ENCODE measurements around the gene SARDH.

The SARDH gene

GRCh38 chr9:133685653-133686609 lies 52.2 kb downstream of the SARDH start:
- H3K27ac ChIP-seq (ENCODE audit: low read depth, low read length, severe bottlenecking): no peak overlapping the region
- H3K9me3 ChIP-seq (ENCODE audit: control insufficient read depth, low read length): no peaks in the 10 kb centered on the region
- H3K4me1 ChIP-seq (ENCODE audit: control insufficient read depth, insufficient read depth, low read length, poor library complexity, severe bottlenecking): peaks cover 43% of the 10 kb centered on the region
- 95% methylated on average over 11 to 13 of the region's 18 CpGs for WGBS, 2 experiments (ENCODE audit: insufficient coverage in 2 of 2)
- no peaks in the 10 kb centered on the region for H3K36me3 ChIP-seq (ENCODE audit: control insufficient read depth, insufficient read depth, low read length)
- H3K4me3 ChIP-seq (ENCODE audit: extremely low read depth, insufficient read depth, low read length, poor library complexity, severe bottlenecking): no peak overlapping the region

DNA sequence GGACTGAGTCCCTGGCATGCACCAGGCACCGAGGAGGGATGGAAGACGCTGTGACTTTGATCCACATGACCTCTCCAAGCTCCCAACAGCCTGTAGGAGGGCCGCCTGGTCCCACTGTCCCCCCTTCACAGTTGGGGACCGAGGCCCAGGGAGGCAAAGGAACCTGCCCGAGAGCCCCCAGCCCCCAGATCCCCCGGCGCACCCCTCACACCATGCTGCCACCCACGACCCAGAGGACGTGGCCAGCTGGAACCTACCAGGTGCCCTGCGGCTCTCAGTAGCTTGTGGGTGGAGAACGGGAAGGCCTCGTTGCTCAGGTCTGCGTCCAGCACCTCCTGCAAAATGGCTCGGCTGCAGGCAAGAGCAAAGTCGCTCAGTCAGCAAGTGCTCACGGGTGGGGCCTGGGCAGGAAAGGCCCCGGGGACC lies 53.2 kb downstream of the SARDH start:
- peaks cover 33% of the 10 kb centered on the region for H3K4me1 ChIP-seq (ENCODE audit: control insufficient read depth, insufficient read depth, low read length, poor library complexity, severe bottlenecking)
- no peak overlapping the region for H3K4me3 ChIP-seq (ENCODE audit: extremely low read depth, insufficient read depth, low read length, poor library complexity, severe bottlenecking)
- H3K36me3 ChIP-seq (ENCODE audit: control insufficient read depth, insufficient read depth, low read length): no peaks in the 10 kb centered on the region
- no peaks in the 10 kb centered on the region for H3K9me3 ChIP-seq (ENCODE audit: control insufficient read depth, low read length)
- 94% methylated on average over 10 to 13 of the region's 17 CpGs for WGBS, 2 experiments (ENCODE audit: insufficient coverage in 2 of 2)
- no peak overlapping the region for H3K27ac ChIP-seq (ENCODE audit: low read depth, low read length, severe bottlenecking)

GRCh38 chr9:133684121-133684935 lies 53.8 kb downstream of the SARDH start:
- H3K36me3 ChIP-seq (ENCODE audit: control insufficient read depth, insufficient read depth, low read length): no peaks in the 10 kb centered on the region
- H3K4me3 ChIP-seq (ENCODE audit: extremely low read depth, insufficient read depth, low read length, poor library complexity, severe bottlenecking): no peak overlapping the region
- WGBS, 2 experiments (ENCODE audit: insufficient coverage in 2 of 2): 91% methylated on average over 22 to 23 of the region's 26 CpGs
- no peaks in the 10 kb centered on the region for H3K9me3 ChIP-seq (ENCODE audit: control insufficient read depth, low read length)
- H3K4me1 ChIP-seq (ENCODE audit: control insufficient read depth, insufficient read depth, low read length, poor library complexity, severe bottlenecking): peaks cover 30% of the 10 kb centered on the region
- H3K27ac ChIP-seq (ENCODE audit: low read depth, low read length, severe bottlenecking): peak overlapping the region; percentile 71

- 80 to 82% methylated on average over 14 to 18 of the region's 19 CpGs for WGBS, 2 experiments (ENCODE audit: insufficient coverage in 2 of 2)
- Histone ChIP-seq H3K27ac (ENCODE audit: low read depth, low read length, severe bottlenecking) (peak overlapping the region; percentile 71), H3K4me1 (ENCODE audit: control insufficient read depth, insufficient read depth, low read length, poor library complexity, severe bottlenecking) (peaks cover 27% of the 10 kb centered on the region), H3K9me3 (ENCODE audit: control insufficient read depth, low read length) (no peaks in the 10 kb centered on the region), H3K4me3 (ENCODE audit: extremely low read depth, insufficient read depth, low read length, poor library complexity, severe bottlenecking) (no peak overlapping the region), H3K36me3 (ENCODE audit: control insufficient read depth, insufficient read depth, low read length) (no peaks in the 10 kb centered on the region)
These were observed 54.5 kb downstream of the SARDH start for GRCh38 chr9:133683586-133684120.

DNA sequence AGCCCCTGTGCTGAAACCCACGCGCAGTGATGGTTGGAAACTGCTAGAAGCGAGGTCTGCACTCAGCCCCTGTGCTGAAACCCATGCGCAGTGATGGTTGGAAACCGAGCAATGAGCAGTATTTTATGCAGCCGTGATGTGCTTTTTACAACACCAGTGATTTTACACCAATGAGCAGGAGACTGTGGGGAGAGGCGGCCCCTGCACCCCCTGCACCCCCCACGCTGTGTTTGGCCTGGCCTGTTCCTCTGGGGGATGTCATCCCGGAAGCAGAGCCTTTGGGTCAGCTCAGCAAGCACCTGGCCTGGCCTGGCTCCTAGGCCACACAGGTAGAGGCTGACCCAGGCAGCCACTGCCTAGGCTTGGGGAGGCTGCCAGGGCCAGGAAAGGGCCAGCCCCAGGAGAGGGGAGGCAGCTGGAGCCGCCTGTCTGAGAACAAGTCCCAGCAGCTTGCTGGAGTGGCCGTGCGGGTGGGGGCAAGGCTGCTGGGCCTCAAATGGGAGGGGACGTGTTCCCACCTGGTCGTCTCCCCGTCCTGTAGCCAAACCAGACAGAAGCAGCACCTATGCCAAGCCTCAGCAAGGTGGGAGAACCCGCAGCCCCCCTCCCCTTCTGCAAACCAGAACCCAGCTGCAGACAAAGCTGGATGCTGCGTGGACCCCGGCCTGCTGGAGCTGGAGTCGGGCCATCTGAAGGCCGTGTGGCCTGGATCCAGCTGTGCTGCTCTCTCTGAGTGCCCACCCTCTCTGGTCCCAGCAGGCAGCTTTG lies 55.1 kb downstream of the SARDH start:
- peaks cover 26% of the 10 kb centered on the region for H3K4me1 ChIP-seq (ENCODE audit: control insufficient read depth, insufficient read depth, low read length, poor library complexity, severe bottlenecking)
- 92 to 93% methylated on average over 13 to 16 of the region's 20 CpGs for WGBS, 2 experiments (ENCODE audit: insufficient coverage in 2 of 2)
- peak overlapping the region; percentile 71 for H3K27ac ChIP-seq (ENCODE audit: low read depth, low read length, severe bottlenecking)
- H3K4me3 ChIP-seq (ENCODE audit: extremely low read depth, insufficient read depth, low read length, poor library complexity, severe bottlenecking): no peak overlapping the region
- no peaks in the 10 kb centered on the region for H3K36me3 ChIP-seq (ENCODE audit: control insufficient read depth, insufficient read depth, low read length)
- H3K9me3 ChIP-seq (ENCODE audit: control insufficient read depth, low read length): no peaks in the 10 kb centered on the region

GRCh38 chr9:133681658-133682306 lies 56.4 kb downstream of the SARDH start:
- Histone ChIP-seq H3K4me3 (ENCODE audit: extremely low read depth, insufficient read depth, low read length, poor library complexity, severe bottlenecking) (no peak overlapping the region), H3K4me1 (ENCODE audit: control insufficient read depth, insufficient read depth, low read length, poor library complexity, severe bottlenecking) (peaks cover 26% of the 10 kb centered on the region), H3K9me3 (ENCODE audit: control insufficient read depth, low read length) (no peaks in the 10 kb centered on the region), H3K27ac (ENCODE audit: low read depth, low read length, severe bottlenecking) (no peak overlapping the region), H3K36me3 (ENCODE audit: control insufficient read depth, insufficient read depth, low read length) (no peaks in the 10 kb centered on the region)
- WGBS, 2 experiments (ENCODE audit: insufficient coverage in 2 of 2): 96 to 97% methylated on average over 30 to 34 of the region's 35 CpGs

- Histone ChIP-seq H3K4me3 (ENCODE audit: extremely low read depth, insufficient read depth, low read length, poor library complexity, severe bottlenecking) (no peak overlapping the region), H3K27ac (ENCODE audit: low read depth, low read length, severe bottlenecking) (no peak overlapping the region), H3K4me1 (ENCODE audit: control insufficient read depth, insufficient read depth, low read length, poor library complexity, severe bottlenecking) (peaks cover 26% of the 10 kb centered on the region), H3K36me3 (ENCODE audit: control insufficient read depth, insufficient read depth, low read length) (no peaks in the 10 kb centered on the region), H3K9me3 (ENCODE audit: control insufficient read depth, low read length) (no peaks in the 10 kb centered on the region)
- WGBS, 2 experiments (ENCODE audit: insufficient coverage in 2 of 2): 93 to 94% methylated on average over 17 to 19 of the region's 20 CpGs
These were observed 57.0 kb downstream of the SARDH start for GRCh38 chr9:133680976-133681657.

DNA sequence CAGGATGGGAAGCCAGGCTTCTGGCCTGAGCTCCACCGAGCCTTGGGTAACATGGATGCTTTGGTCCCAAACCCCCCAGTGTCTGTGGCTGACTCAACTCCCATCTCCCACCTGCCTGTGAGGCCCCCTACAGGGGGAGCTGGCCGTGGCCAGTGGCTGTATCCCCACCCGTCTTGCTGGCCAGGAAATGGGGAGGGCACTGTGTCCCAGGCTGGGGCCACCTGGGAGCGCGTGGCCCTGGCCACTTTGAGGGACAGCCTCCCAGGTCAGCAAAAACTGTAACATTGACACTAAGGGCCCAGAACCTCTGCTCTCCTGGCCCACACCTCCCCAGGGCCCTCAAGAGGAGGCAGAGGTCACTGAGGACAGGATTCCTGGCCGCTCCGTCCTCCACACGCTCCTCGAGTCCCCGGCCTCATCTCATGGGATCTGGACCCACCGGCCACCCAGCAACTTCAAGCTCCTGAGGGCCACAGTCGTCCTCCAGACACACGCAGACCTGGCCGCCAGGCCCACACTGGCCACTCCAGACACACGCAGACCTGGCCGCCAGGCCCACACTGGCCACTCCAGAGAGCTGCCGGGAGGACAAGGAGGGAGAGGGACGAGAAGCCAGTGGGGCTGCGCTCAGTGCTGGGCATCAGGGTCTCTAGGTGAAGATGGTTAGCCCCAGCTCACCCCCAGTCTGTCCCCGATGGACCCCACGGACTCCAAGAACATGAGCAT lies 57.7 kb downstream of the SARDH start:
- H3K4me1 ChIP-seq (ENCODE audit: control insufficient read depth, insufficient read depth, low read length, poor library complexity, severe bottlenecking): peaks cover 26% of the 10 kb centered on the region

GRCh38 chr9:133679466-133680061 lies 58.6 kb downstream of the SARDH start:
- Histone ChIP-seq H3K36me3 (ENCODE audit: control insufficient read depth, insufficient read depth, low read length) (no peaks in the 10 kb centered on the region), H3K4me1 (ENCODE audit: control insufficient read depth, insufficient read depth, low read length, poor library complexity, severe bottlenecking) (peaks cover 23% of the 10 kb centered on the region), H3K4me3 (ENCODE audit: extremely low read depth, insufficient read depth, low read length, poor library complexity, severe bottlenecking) (no peak overlapping the region), H3K27ac (ENCODE audit: low read depth, low read length, severe bottlenecking) (no peak overlapping the region), H3K9me3 (ENCODE audit: control insufficient read depth, low read length) (no peaks in the 10 kb centered on the region)
- WGBS, 2 experiments (ENCODE audit: insufficient coverage in 2 of 2): 96% methylated on average over 27 to 31 of the region's 35 CpGs

More for the DNA sequence above, 57.7 kb downstream of the SARDH start:
- H3K36me3 ChIP-seq (ENCODE audit: control insufficient read depth, insufficient read depth, low read length): no peaks in the 10 kb centered on the region
- WGBS, 2 experiments (ENCODE audit: insufficient coverage in 2 of 2): 89 to 90% methylated on average over 19 of the region's 21 CpGs
- H3K9me3 ChIP-seq (ENCODE audit: control insufficient read depth, low read length): no peaks in the 10 kb centered on the region
- no peak overlapping the region for H3K27ac ChIP-seq (ENCODE audit: low read depth, low read length, severe bottlenecking)
- no peak overlapping the region for H3K4me3 ChIP-seq (ENCODE audit: extremely low read depth, insufficient read depth, low read length, poor library complexity, severe bottlenecking)
